HepG2 (cell line): Measurements from ENCODE around the gene LITAF. TPM values are rescaled to one million over a fixed set of nuclear protein-coding genes. Genes with fewer than 3 reads are reported as not detected.

Source experiments
- ARNT2 ChIP-seq: sonication (generic); formaldehyde crosslinking; IDR thresholded peaks from 2 replicates; pipeline ENCODE4 v1.8.0; 2022; ENCODE audit warnings: mild to moderate bottlenecking, low read depth, missing genetic modification reagents, moderate library complexity
- CSRNP1 ChIP-seq: sonication (generic); formaldehyde crosslinking; IDR thresholded peaks from 2 replicates; pipeline ENCODE4 v1.8.1; 2023; ENCODE audit warnings: mild to moderate bottlenecking, missing genetic modification reagents
- DPF2 ChIP-seq: sonication (generic); formaldehyde crosslinking; IDR thresholded peaks from 2 replicates; pipeline ENCODE4 v1.4.0; 2020; ENCODE audit warnings: mild to moderate bottlenecking, low read depth, missing genetic modification reagents, borderline replicate concordance
- FOXM1 ChIP-seq: sonication (generic); formaldehyde crosslinking; IDR thresholded peaks from 2 replicates; pipeline ENCODE4 v1.5.0; 2020; ENCODE audit warnings: missing genetic modification reagents
- HHEX ChIP-seq: IDR thresholded peaks from 2 replicates; pipeline ENCODE4 v1.6.1; 2016; ENCODE audit warnings: control low read depth
- MEIS2 ChIP-seq: sonication (generic); formaldehyde crosslinking; IDR thresholded peaks from 2 replicates; pipeline ENCODE4 v1.9.0; 2021; ENCODE audit warnings: mild to moderate bottlenecking, missing genetic modification reagents
- NR2C2 ChIP-seq: sonication (generic); formaldehyde crosslinking; IDR thresholded peaks from 2 replicates; pipeline ENCODE4 v1.4.0; 2020; ENCODE audit warnings: missing genetic modification reagents, mild to moderate bottlenecking, moderate library complexity, borderline replicate concordance
- PITX1 ChIP-seq: sonication (generic); formaldehyde crosslinking; IDR thresholded peaks from 2 replicates; pipeline ENCODE4 v1.5.1; 2020; ENCODE audit warnings: mild to moderate bottlenecking, missing genetic modification reagents
- SIN3B ChIP-seq: fragments of 150-350 bp; IDR thresholded peaks from 2 replicates; pipeline ENCODE4 v1.6.1; 2014; ENCODE audit warnings: low read length
- ZBTB4 ChIP-seq: sonication (generic); formaldehyde crosslinking; IDR thresholded peaks from 2 replicates; pipeline ENCODE4 v1.4.0; 2020; ENCODE audit warnings: missing genetic modification reagents, mild to moderate bottlenecking, borderline replicate concordance
- polyA plus RNA-seq, 8 experiments: library from polyadenylated mRNA; depleted of rRNA in 3 of 8; stranded (reverse) in 7 of 8; unstranded in 1 of 8; fragments of >200 nt; fragmentation: Illumina TruSeq in 4 of 8; extraction: Trizol in 4 of 8; gene quantifications; 2 replicates each; pipeline versions ENCODE4 v1.2.1 to v1.2.3, GENCODE V29; 2011 to 2016; ENCODE audit warnings: low read depth in 4 of 8, missing spikeins in 1 of 8, mixed read lengths in 1 of 8; ENCODE audit not compliant: insufficient read depth in 1 of 8
- total RNA-seq, 5 experiments: library from RNA; depleted of rRNA; stranded (reverse); fragments of >200 nt; fragmentation: Illumina TruSeq; extraction: Trizol; gene quantifications; 2 replicates each; pipeline ENCODE4 v1.2.3, GENCODE V29; 2016; ENCODE audit warnings: low read depth in 1 of 5
- TF ChIP-seq, protein P1 (sequence below): sonication (generic); formaldehyde crosslinking; IDR thresholded peaks from 2 replicates; pipeline ENCODE4 v1.4.0; 2020; ENCODE audit warnings: mild to moderate bottlenecking, missing genetic modification reagents
- TF ChIP-seq, protein P2 (sequence below): sonication (generic); formaldehyde crosslinking; IDR thresholded peaks from 2 replicates; pipeline ENCODE4 v1.9.0; 2022; ENCODE audit warnings: low read depth, missing genetic modification reagents

Gene LITAF
- total and polyA plus RNA-seq, 2 of the 13 experiments (the other 11 are each of a cell fraction or from before 2014, with no cell fraction given): 80.1 to 141 TPM

- TF ChIP-seq ZBTB4 (CRISPR knock-in tag) (no peak; the same call in 1 of the 2 replicates), NR2C2 (CRISPR knock-in tag) (peak; percentile 38; the same call in 1 of the 2 replicates), PITX1 (CRISPR knock-in tag) (peak; percentile 56; the same call in 1 of the 2 replicates), ARNT2 (CRISPR knock-in tag) (peak; percentile 60; the same call in 1 of the 2 replicates), SIN3B (no peak), CSRNP1 (CRISPR knock-in tag) (no peak), HHEX (CRISPR knock-in tag) (no peak), DPF2 (CRISPR knock-in tag) (peak; percentile 69; the same call in 1 of the 2 replicates), MEIS2 (peak; percentile 80; the same call in 1 of the 2 replicates), FOXM1 (CRISPR knock-in tag) (no peak)
- TF ChIP-seq, protein P1, sequence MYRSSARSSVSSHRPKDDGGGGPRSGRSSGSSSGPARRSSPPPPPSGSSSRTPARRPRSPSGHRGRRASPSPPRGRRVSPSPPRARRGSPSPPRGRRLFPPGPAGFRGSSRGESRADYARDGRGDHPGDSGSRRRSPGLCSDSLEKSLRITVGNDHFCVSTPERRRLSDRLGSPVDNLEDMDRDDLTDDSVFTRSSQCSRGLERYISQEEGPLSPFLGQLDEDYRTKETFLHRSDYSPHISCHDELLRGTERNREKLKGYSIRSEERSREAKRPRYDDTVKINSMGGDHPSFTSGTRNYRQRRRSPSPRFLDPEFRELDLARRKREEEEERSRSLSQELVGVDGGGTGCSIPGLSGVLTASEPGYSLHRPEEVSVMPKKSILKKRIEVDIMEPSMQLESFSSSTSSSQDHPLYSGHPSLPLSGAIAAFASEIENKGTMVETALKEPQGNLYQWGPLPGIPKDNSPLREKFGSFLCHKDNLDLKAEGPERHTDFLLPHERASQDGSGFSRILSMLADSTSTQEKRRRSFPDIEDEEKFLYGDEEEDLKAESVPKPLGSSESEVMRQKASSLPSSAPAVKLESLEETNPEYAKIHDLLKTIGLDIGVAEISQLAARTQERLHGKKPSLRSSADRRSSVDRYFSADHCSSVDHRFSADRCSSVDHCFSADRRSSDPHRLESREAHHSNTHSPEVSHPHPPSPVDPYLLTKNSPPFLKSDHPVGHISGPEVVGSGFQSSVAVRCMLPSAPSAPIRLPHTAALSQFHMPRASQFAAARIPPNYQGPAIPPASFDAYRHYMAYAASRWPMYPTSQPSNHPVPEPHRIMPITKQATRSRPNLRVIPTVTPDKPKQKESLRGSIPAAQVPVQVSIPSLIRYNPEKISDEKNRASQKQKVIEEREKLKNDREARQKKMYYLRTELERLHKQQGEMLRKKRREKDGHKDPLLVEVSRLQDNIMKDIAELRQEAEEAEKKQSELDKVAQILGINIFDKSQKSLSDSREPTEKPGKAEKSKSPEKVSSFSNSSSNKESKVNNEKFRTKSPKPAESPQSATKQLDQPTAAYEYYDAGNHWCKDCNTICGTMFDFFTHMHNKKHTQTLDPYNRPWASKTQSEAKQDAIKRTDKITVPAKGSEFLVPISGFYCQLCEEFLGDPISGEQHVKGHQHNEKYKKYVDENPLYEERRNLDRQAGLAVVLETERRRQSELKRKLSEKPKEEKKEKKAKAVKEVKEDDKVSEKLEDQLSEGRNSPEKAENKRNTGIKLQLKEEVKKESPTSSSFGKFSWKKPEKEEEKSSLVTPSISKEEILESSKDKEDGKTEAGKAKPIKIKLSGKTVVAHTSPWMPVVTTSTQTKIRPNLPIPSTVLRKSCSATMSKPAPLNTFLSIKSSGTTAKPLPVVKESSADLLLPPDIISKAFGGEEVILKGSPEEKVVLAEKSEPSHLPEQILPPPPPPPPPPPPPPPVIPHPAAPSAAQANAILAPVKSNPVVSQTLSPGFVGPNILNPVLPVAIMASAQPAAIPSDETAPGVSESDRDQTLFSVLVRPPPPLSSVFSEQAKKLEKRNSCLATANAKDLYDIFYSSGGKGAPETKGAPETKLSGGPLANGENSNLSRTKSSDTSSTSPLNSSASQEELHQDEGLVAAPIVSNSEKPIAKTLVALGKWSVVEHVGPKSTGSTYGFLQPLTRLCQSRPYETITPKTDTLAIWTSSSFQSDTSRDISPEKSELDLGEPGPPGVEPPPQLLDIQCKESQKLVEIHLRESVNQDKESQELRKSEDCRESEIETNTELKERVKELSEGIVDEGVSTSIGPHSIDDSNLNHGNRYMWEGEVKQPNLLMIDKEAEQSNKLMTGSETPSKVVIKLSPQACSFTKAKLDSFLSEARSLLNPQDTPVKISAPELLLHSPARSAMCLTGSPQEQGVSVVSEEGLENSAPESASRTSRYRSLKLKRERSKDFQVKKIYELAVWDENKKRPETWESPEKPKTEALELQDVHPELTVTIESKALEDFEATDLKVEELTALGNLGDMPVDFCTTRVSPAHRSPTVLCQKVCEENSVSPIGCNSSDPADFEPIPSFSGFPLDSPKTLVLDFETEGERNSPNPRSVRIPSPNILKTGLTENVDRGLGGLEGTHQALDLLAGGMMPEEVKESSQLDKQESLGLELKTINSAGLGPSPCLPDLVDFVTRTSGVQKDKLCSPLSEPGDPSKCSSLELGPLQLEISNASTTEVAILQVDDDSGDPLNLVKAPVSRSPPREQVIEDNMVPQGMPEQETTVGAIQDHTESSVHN: 0 out of 2 replicates have a peak, but pooled peaks have one; percentile 27
- TF ChIP-seq, protein P2, sequence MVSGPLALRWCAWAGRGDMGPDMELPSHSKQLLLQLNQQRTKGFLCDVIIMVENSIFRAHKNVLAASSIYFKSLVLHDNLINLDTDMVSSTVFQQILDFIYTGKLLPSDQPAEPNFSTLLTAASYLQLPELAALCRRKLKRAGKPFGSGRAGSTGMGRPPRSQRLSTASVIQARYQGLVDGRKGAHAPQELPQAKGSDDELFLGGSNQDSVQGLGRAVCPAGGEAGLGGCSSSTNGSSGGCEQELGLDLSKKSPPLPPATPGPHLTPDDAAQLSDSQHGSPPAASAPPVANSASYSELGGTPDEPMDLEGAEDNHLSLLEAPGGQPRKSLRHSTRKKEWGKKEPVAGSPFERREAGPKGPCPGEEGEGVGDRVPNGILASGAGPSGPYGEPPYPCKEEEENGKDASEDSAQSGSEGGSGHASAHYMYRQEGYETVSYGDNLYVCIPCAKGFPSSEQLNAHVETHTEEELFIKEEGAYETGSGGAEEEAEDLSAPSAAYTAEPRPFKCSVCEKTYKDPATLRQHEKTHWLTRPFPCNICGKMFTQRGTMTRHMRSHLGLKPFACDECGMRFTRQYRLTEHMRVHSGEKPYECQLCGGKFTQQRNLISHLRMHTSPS (CRISPR knock-in tag): peak; percentile 33; the same call in 1 of the 2 replicates
Observed at GRCh38 chr16:11576427-11577289, 10.1 kb downstream of the LITAF start (continued).
